Right renal cortex interstitium (tissue), 3 donors: ENCODE data around the gene SUFU. TPM values are rescaled to one million over a fixed set of nuclear protein-coding genes. Genes with fewer than 3 reads are reported as not detected.

Experiments
- DNase-seq, 3 donors: peaks; one replicate each; pipeline ENCODE4 v3.0.0-alpha.2; 2013; ENCODE audit warnings: low read depth in 3 of 3, low spot score in 2 of 3
- polyA plus RNA-seq, 3 donors: library from polyadenylated mRNA; unstranded; fragments of 120-200 nt; gene quantifications; one replicate each; pipeline ENCODE4 v1.2.1, GENCODE V29; 2013; ENCODE audit not compliant: insufficient read length in 3 of 3

SUFU gene
- polyA plus RNA-seq, 3 donors, result 24.1 to 30.0 (median 27.6) TPM

DNA sequence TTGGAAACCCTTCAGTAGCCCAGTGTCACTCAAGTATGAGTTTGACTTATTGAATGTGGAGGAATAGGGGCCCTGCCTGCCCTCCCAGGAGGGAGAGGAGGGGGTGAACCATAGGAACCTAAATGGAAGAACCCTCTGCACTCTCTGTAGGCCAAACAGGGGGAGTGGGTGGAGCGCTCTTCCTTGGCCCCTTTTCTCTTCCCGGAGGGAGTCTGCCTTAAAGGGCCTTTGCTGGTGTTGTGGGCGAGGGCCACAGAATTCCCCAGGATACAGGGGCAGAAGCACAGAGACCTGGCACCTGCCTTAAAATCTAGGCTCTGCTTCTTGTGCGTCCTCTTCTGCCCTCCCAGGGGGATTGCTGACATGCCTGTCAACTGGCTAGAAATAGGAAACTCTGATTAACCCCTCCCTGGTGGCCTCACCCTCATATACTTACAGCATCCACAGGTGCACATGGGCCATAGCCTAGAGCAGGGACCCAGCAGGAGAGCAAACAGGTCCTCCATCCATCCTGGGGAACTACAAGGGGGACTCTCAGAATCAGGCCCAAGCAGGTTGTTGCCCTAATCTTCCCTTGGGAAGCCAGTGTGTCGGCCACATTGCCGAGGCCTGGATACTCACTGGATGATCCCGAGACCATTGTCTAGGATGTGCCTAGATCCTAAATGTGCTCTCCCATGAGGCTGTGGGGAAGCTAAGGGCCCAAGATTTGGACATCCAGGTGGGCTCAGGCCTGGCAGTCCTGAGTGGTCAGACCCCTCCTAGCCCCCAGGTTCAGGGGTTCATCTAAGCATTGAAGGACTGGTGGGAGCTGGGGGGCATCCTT lies 143.9 kb downstream of the SUFU start:
- DNase-seq, result no peak

- no peak for DNase-seq
Measured at GRCh38 chr10:102648269-102648888, 144.6 kb downstream of the SUFU start.

DNA sequence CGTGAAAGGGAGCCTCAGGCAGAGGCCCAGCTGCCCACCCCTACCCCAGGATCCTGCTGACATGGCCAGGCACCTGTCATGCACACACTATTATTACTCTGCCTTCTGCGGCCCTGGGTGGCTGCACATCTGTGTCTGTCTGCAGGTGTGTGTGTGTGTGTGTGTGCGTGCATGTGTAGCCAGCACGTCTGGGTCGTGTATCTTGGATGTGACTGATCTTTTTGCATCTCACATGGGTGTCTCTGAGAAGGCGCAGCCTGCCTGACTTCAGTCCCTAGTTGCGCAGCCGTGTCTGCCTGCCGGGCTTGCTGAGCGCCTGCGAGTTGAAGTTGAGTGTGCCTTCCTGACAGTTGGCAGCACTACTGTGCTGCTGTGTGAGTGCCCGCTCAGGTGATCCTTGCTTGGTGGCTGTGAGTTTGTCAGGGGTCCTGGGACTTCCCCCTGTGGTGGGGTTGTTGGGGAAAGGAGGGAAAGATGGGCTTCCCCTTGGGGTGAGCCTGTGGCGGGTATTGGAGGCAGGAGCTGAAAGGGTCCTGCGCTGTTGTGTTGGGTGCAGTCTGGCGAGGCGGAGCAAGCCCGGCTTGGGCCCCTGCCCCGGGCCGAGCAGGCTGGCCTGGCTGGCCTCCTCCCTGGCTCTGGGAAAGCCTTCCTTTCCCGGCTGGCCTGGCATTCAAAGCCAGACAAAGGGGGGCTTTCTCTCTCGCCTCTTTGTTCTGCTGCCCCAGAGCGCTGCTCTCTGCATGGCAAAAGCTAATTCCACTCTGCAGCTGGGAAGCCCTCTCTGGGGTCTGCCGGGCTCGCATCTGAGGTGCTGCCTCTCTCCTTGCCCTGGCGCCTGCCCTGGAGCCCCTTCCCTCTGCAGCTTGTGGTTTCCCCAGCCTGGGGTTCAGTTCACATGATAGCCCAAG lies 145.4 kb downstream of the SUFU start:
- no peak for DNase-seq

DNA sequence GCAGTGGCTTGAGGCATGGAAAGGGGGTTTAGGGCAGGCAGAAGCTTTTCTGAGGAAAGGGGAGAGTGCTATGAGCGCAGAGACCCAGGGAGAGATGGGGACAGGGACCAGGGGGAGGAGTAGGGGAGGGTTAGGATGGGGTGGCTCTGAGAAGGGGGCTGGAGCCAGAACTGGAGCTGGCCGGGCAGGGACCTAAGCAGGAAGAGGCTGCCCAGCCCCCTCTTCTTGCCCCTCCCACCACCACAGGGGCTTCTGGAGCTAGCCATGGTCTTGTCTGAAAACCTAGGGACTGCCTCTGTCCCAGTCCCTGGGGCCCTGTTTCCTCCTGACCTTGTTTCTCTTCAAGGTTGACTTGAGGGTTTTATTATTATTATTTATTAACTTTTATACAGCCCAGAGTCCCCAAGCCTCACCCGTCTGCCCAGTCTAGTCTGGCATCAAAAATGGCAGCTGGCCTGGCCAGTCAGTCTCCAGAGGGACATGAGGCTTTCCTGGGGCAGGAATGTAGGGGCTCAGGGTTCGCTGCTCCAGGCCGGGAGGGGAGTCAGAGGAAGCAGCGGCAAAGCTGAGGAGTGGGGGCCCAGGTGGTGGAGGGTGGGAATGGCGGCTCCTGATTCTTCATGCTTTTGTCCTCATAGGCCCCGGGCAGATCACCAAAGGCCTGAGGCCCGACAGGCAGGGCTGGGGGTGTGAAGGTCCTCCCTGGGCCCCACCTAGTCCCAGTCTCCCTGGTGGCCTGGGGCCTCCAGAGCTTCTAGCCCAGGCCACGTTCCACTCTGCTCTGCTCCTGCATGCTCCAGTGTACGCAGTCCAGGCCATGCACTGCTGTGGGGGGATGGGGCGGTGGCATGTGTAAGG lies 146.3 kb downstream of the SUFU start:
- DNase-seq, result no peak

- no peak for DNase-seq
Measured at GRCh38 chr10:102650655-102651454, 147.1 kb downstream of the SUFU start.

DNA sequence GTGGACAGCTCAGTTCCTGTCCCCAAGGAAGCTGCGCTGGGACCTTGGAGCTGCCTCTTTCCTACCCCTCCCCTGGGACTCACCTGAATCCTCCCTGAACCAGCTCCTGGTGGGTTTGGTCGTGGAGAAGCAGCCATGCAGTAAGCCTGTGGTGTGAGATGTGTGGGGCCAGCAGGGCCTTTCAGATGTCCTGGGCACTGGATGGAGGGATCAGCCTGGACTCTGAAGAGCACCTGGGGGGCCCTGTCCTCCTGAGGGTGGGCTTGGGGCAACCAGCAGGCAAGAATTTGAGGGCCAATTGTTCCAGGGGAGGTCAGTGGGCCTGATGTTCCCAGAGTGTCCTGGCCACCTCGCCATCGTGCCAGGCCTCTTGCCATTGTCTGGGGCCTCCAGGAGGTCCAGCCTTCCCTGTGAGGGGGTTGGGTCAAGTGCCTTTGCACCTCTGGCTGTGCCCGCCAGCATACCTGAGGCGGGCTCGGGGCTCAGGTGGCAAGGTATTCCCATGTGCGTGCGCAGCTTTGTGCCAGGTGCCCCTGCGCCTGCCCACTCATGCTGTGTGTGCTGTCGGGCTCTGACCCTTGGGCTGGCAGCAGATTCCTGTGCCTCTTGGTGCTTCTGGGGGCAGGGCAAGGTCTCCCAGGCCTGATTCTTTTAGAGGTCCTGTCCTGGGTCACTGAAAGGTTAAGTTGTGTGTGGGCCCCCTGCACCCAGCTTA lies 147.8 kb downstream of the SUFU start:
- no peak for DNase-seq

DNA sequence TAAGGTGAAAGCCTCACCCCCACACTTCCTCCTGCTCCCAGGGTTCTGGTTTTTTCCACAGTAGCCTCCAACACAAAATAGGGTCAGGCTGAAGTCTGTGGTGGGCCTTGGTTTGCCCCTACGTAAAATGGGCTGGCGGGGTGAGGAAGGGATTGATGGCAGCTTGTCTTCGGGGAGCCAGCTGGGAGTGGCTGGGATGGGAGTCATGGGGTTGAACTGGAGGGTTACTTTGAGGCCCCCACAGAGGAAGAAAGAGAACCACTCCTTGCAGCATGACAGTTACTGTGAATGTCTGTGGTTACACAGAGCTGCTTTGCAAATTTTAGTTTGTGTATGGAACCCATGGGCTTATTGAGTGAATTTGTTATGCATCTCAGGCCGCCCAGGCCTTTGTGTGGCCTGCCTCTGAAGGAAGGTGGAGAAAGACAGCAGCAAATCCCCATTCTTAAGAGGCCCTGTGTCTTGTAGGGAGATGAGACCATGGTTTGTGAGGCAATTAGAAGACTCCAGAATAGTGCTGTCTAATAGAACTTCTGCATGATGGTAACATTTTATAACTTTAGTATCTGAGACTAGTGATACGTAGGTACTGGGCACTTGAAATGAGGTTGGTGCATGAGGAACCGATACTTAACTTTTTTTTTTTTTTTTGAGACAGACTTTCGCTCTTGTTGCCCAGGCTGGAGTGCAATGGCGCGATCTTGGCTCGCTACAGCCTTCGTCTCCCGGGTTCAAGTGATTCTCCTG lies 148.6 kb downstream of the SUFU start:
- no peak for DNase-seq

GRCh38 chr10:102653060-102653459 lies 149.3 kb downstream of the SUFU start:
- no peak for DNase-seq

- DNase-seq, result no peak
Measured at GRCh38 chr10:102654566-102654965, 150.8 kb downstream of the SUFU start.

DNA sequence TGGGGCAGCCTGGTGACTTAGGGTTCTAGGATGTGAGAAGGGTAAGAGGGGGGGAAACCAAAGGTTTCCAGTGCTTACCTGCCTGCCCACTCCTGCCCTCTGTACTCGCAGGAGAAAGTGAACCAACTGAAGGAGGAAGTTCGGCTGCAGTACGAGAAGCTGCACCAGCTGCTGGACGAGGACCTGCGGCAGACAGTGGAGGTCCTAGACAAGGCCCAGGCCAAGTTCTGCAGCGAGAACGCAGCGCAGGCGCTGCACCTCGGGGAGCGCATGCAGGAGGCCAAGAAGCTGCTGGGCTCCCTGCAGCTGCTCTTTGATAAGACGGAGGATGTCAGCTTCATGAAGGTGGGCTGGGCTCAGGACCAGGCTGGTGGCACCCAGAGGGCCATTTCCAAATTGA lies 151.2 kb downstream of the SUFU start:
- no peak for DNase-seq

DNA sequence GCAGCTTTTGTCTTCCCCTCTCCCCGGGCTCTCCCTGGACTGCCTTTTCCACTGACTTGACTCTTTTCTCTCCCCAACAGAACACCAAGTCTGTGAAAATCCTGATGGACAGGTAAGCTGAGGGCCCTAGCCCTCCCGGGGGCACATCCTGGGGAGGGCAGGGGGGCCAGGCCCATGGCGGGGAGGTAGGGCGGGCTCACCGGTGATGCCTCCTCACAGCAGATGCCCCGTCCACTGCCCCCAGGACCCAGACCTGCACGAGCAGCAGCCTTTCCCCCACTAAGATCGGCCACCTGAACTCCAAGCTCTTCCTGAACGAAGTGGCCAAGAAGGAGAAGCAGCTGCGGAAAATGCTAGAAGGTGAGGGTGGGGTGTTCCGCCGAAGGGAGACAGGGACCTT lies 152.3 kb downstream of the SUFU start:
- DNase-seq, result no peak

GRCh38 chr10:102656791-102657371 lies 153.1 kb downstream of the SUFU start:
- no peak for DNase-seq

DNA sequence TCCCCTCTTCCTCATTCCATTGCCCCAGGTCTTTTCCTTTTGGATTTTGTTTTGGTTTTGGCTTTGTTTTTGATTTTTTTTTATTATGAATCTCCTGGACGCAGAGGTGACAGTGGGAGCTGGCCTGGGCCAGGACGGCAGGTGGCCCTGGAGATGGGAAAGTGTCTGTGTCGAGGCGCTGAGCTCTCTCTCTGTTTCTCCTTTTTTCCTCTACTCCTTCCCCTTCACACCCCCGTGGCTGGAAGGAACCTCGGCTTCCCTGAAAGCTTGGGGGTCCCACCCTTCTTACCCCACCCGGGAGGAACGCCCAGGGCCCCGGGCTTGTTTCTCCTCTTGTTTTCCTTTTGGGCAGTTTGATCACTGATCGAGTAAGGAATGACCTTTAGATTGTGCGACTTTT lies 153.7 kb downstream of the SUFU start:
- no peak for DNase-seq

GRCh38 chr10:102657984-102658724 lies 154.4 kb downstream of the SUFU start:
- DNase-seq, result no peak

DNA sequence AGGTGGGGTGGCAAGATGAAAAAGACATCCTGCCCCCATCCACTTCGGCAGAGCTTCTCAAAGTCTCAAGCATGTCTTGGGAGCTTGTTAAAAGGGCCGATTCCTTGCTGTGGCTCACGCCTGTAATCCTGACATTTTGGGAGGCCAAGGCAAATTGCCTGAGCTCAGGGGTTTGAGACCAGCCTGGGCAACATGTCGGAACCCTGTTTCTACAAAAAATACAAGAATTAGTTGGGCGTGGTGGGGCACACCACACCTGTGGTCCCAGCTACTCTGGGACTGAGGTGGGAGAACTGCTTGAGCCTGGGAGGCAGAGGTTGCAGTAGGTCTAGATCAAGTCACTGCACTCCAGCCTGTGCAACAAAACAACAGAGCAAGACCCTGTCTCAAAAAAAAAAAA lies 155.0 kb downstream of the SUFU start:
- no peak for DNase-seq

GRCh38 chr10:102660888-102661657 lies 157.3 kb downstream of the SUFU start:
- DNase-seq, result no peak
